ENCODE results near the gene KBTBD4.

GRCh38 chr11:47611348-47611794 is 32.6 kb upstream of the KBTBD4 start:
- TF ChIP-seq USF2 (CRISPR knock-in tag; IDR thresholded peaks at IDR 0.05) (no peak), TEAD4 (CRISPR knock-in tag; IDR thresholded peaks at IDR 0.05) (no peak), ZNF263 (CRISPR knock-in tag; IDR thresholded peaks at IDR 0.05; ENCODE audit: low read depth) (no peak), CTCF (IDR thresholded peaks at IDR 0.05) (no peak), MAX (CRISPR knock-in tag; IDR thresholded peaks at IDR 0.05) (no peak), CBFB (CRISPR knock-in tag; IDR thresholded peaks at IDR 0.05; ENCODE audit: low read depth) (no peak), ZNF396 (CRISPR knock-in tag; IDR thresholded peaks at IDR 0.05; ENCODE audit: borderline replicate concordance) (no peak), IRF2 (CRISPR knock-in tag; IDR thresholded peaks at IDR 0.05; ENCODE audit: borderline replicate concordance, low read depth) (no peak), ATF3 (CRISPR knock-in tag; conservative IDR thresholded peaks at IDR 0.05) (no peak), ZNF423 (CRISPR knock-in tag; IDR thresholded peaks at IDR 0.05) (no peak), ZSCAN18 (CRISPR knock-in tag; IDR thresholded peaks at IDR 0.05) (no peak), ELF4 (CRISPR knock-in tag; IDR thresholded peaks at IDR 0.05; ENCODE audit: low read depth) (no peak), RELA (CRISPR knock-in tag; IDR thresholded peaks at IDR 0.05; ENCODE audit: borderline replicate concordance) (no peak)

All from WTC11 (cell line).